ENCODE data around the gene TRDN.

DNA sequence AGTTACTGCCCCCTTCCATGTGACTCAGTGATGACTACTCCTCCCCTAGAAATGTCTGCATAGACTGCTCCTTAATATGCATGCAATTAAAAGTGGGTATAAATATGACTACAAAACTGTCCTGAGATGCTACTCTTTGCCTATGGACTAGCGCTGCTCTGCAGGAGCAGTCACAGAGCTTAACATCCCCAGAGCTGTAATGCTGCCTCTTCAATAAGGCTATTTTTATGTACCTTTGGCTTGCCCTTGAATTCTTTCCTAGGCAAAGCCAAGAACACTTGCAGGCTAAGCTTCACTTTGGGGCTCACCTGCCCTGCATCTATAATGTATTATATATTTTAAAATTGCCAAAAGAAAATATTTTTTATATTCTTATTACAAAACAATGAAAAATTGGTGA is 341.6 kb downstream of the TRDN start:
- TF ChIP-seq POLR2AphosphoS5 (IDR thresholded peaks at IDR 0.05) (no peak), POLR2A (IDR thresholded peaks at IDR 0.05) (no peak), EP300 (IDR thresholded peaks at IDR 0.05) (no peak)
- TF ChIP-seq, protein P1, sequence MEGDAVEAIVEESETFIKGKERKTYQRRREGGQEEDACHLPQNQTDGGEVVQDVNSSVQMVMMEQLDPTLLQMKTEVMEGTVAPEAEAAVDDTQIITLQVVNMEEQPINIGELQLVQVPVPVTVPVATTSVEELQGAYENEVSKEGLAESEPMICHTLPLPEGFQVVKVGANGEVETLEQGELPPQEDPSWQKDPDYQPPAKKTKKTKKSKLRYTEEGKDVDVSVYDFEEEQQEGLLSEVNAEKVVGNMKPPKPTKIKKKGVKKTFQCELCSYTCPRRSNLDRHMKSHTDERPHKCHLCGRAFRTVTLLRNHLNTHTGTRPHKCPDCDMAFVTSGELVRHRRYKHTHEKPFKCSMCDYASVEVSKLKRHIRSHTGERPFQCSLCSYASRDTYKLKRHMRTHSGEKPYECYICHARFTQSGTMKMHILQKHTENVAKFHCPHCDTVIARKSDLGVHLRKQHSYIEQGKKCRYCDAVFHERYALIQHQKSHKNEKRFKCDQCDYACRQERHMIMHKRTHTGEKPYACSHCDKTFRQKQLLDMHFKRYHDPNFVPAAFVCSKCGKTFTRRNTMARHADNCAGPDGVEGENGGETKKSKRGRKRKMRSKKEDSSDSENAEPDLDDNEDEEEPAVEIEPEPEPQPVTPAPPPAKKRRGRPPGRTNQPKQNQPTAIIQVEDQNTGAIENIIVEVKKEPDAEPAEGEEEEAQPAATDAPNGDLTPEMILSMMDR (IDR thresholded peaks at IDR 0.05): no peak

All from sigmoid colon (tissue), 4 donors.